ENCODE measurements around the gene STKLD1. TPM values are rescaled to one million over a fixed set of nuclear protein-coding genes. Genes with fewer than 3 reads are reported as not detected.

Gene STKLD1
- total RNA-seq, 1 experiment from 2014 or later = 4.1 TPM

- ATAC-seq (no peak), DNase-seq (no peak)
- H3K4me1 ChIP-seq (ENCODE audit: insufficient read depth, low read length) = peaks cover 11% of the 10 kb centered on the region
- H2AFZ ChIP-seq (ENCODE audit: low read length) = no peak overlapping the region
- H3K79me2 ChIP-seq (ENCODE audit: low read length) = no peaks in the 10 kb centered on the region
- intact Hi-C loops (cut with micrococcal nuclease) = no loop called here
- no TSS peak for BruUV-seq (replicated peaks)
- no peak overlapping the region for H3K9ac ChIP-seq (ENCODE audit: low read length)
- ChIA-PET CTCF (no interaction called here), POLR2A (ENCODE audit: unreplicated experiment) (no interaction called here)
- H4K20me1 ChIP-seq (ENCODE audit: low read length) = no peaks in the 10 kb centered on the region
- no peak for TF ChIP-seq EZH2phosphoT487 (IDR thresholded peaks at IDR 0.05; ENCODE audit: borderline replicate concordance, low read length)
- TF ChIP-seq CTCF (conservative IDR thresholded peaks at IDR 0.05; ENCODE audit: low read depth, low read length) = no peak
- TF ChIP-seq EZH2 (IDR thresholded peaks at IDR 0.05; ENCODE audit: low read length, unreplicated experiment) = no peak
- H3F3A ChIP-seq (ENCODE audit: low read length, unreplicated experiment) = no peaks in the 10 kb centered on the region
- no peak overlapping the region for H3K4me2 ChIP-seq (ENCODE audit: low read length)
- no peaks in the 10 kb centered on the region for H3K27me3 ChIP-seq (ENCODE audit: low read length)
- no peak overlapping the region for H3K27ac ChIP-seq (ENCODE audit: low read length)
- no peaks in the 10 kb centered on the region for H3K9me3 ChIP-seq (ENCODE audit: low read length)
- no peaks in the 10 kb centered on the region for H3K9me2 ChIP-seq (replicated peaks; ENCODE audit: low read length)
- no peaks in the 10 kb centered on the region for H3K36me3 ChIP-seq (ENCODE audit: low read depth, low read length)
- no peak overlapping the region for H3K4me3 ChIP-seq (ENCODE audit: low read length)
These were observed 78.2 kb downstream of the STKLD1 start for GRCh38 chr9:133454325-133454724.

GRCh38 chr9:133454943-133455673 is 78.9 kb downstream of the STKLD1 start:
- H3F3A ChIP-seq (ENCODE audit: low read length, unreplicated experiment) = no peaks in the 10 kb centered on the region
- no peak overlapping the region for H3K27ac ChIP-seq (ENCODE audit: low read length)
- intact Hi-C loops (cut with micrococcal nuclease) = no loop called here
- ATAC-seq (no peak), DNase-seq (no peak)
- no peak overlapping the region for H3K4me3 ChIP-seq (ENCODE audit: low read length)
- no TSS peak for BruUV-seq (replicated peaks)
- no peak overlapping the region for H3K4me2 ChIP-seq (ENCODE audit: low read length)
- no peaks in the 10 kb centered on the region for H3K79me2 ChIP-seq (ENCODE audit: low read length)
- CTCF ChIA-PET = no interaction called here
- H3K9me3 ChIP-seq (ENCODE audit: low read length) = no peaks in the 10 kb centered on the region
- H2AFZ ChIP-seq (ENCODE audit: low read length) = no peak overlapping the region
- POLR2A ChIA-PET (ENCODE audit: unreplicated experiment) = no interaction called here
- H3K9ac ChIP-seq (ENCODE audit: low read length) = no peak overlapping the region
- H3K27me3 ChIP-seq (ENCODE audit: low read length) = no peaks in the 10 kb centered on the region
- no peaks in the 10 kb centered on the region for H4K20me1 ChIP-seq (ENCODE audit: low read length)
- no peaks in the 10 kb centered on the region for H3K36me3 ChIP-seq (ENCODE audit: low read depth, low read length)
- H3K4me1 ChIP-seq (ENCODE audit: insufficient read depth, low read length) = peaks cover 6% of the 10 kb centered on the region; the same call in 1 of the 2 replicates
- no peaks in the 10 kb centered on the region for H3K9me2 ChIP-seq (replicated peaks; ENCODE audit: low read length)
- TF ChIP-seq CTCF (conservative IDR thresholded peaks at IDR 0.05; ENCODE audit: low read depth, low read length) (no peak), EZH2 (IDR thresholded peaks at IDR 0.05; ENCODE audit: low read length, unreplicated experiment) (no peak), EZH2phosphoT487 (IDR thresholded peaks at IDR 0.05; ENCODE audit: borderline replicate concordance, low read length) (no peak)

Other genes starting within 250 kb of the STKLD1 start
- gene GBGT1, start 212.5 kb upstream of the STKLD1 start, total RNA-seq (2014; rRNA removed) = not detected in 2 replicates
- not detected in 2 replicates for gene OBP2B, start 167.1 kb upstream of the STKLD1 start, total RNA-seq (2014; rRNA removed)
- gene ABO, start 101.2 kb upstream of the STKLD1 start, total RNA-seq (2014; rRNA removed) = not detected in 2 replicates
- gene SURF6, start 40.2 kb upstream of the STKLD1 start, total RNA-seq (2014; rRNA removed) = 28.0 TPM in 2 replicates
- gene MED22, start 28.2 kb upstream of the STKLD1 start, total RNA-seq (2014; rRNA removed) = 20.5 and 24.5 TPM in 2 replicates
- 998 and 1,156 TPM in 2 replicates for gene RPL7A, start 28.1 kb upstream of the STKLD1 start, total RNA-seq (2014; rRNA removed)
- 15.7 and 28.1 TPM in 2 replicates for gene SURF1, start 19.9 kb upstream of the STKLD1 start, total RNA-seq (2014; rRNA removed)
- gene SURF2, start 19.8 kb upstream of the STKLD1 start, total RNA-seq (2014; rRNA removed) = 103 and 134 TPM in 2 replicates
- 161 and 173 TPM in 2 replicates for gene SURF4, start 306 bp upstream of the STKLD1 start, total RNA-seq (2014; rRNA removed)
- 34.1 and 37.8 TPM in 2 replicates for gene REXO4, start 41.6 kb downstream of the STKLD1 start, total RNA-seq (2014; rRNA removed)
- gene ADAMTS13, start 46.0 kb downstream of the STKLD1 start, total RNA-seq (2014; rRNA removed) = 0.86 and 0.95 TPM in 2 replicates
- gene CACFD1, start 83.6 kb downstream of the STKLD1 start, total RNA-seq (2014; rRNA removed) = 7.5 and 10.0 TPM in 2 replicates
- gene SLC2A6, start 102.7 kb downstream of the STKLD1 start, total RNA-seq (2014; rRNA removed) = 20.5 and 21.7 TPM in 2 replicates
- gene MYMK, start 148.6 kb downstream of the STKLD1 start, total RNA-seq (2014; rRNA removed) = not detected in 2 replicates
- gene ADAMTSL2, start 158.3 kb downstream of the STKLD1 start, total RNA-seq (2014; rRNA removed) = not detected in 2 replicates
- gene FAM163B, start 233.0 kb downstream of the STKLD1 start, total RNA-seq (2014; rRNA removed) = not detected in 2 replicates